Mucosa of rectum (tissue), 2 donors: ENCODE data around the gene ARMC9.
A peak's percentile ranks its signal among the peaks of the same experiment; 100 is the strongest.

Source experiments
- H3K27ac ChIP-seq, 2 donors: one replicate each; pipeline ENCODE4 v1.7.0; 2013; ENCODE audit warnings: inconsistent platforms in 2 of 2, low read depth in 2 of 2, low read length in 2 of 2
- H3K27me3 ChIP-seq, 2 donors: one replicate each; pipeline ENCODE4 v1.7.0; 2013; ENCODE audit warnings: low read length in 2 of 2; ENCODE audit not compliant: control insufficient read depth in 2 of 2, insufficient read depth in 2 of 2
- H3K36me3 ChIP-seq, 2 donors: one replicate each; pipeline ENCODE4 v1.7.0; 2013; ENCODE audit warnings: low read length in 2 of 2; ENCODE audit not compliant: control insufficient read depth in 2 of 2, insufficient read depth in 2 of 2
- H3K4me1 ChIP-seq, 2 donors: one replicate each; pipeline ENCODE4 v1.7.0; 2013; ENCODE audit warnings: low read length in 2 of 2, mild to moderate bottlenecking in 1 of 2; ENCODE audit not compliant: control insufficient read depth in 2 of 2, insufficient read depth in 2 of 2
- H3K4me3 ChIP-seq, 2 donors: one replicate each; pipeline ENCODE4 v1.7.0; 2013; ENCODE audit warnings: low read length in 2 of 2
- H3K9ac ChIP-seq, 2 donors: one replicate each; pipeline ENCODE4 v1.7.0; 2013; ENCODE audit warnings: low read length in 2 of 2, low read depth in 1 of 2, mild to moderate bottlenecking in 1 of 2
- H3K9me3 ChIP-seq, 2 donors: one replicate each; pipeline ENCODE4 v1.7.0; 2013; ENCODE audit warnings: low read length in 2 of 2; ENCODE audit not compliant: control insufficient read depth in 2 of 2
- donor health status: healthy.
- donor health status: Normal muscosa, but diverticular disease.

Gene ARMC9

DNA sequence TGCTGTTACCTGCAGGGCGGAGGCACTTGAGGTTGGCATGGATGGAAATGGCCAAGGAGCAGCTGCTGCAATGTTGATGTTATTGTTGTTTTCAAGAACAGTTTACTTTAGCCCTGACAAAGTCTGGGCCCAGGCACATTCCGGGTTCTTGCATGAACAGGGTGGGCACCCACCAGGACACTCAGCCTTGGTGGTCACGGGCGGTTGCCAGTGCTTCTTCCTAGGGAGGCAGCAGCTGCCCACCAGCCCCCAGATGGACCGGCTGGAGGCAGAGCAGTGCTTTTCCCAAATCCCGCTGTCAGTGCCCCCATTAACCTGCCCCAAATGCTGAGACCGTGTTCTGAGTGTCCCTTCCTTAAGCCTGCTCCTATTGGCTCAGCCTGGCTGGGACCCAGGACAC lies 158.6 kb downstream of the ARMC9 start:
- H3K27me3 ChIP-seq, result no peaks in the 10 kb centered on the region
- H3K9ac ChIP-seq, result no peak overlapping the region
- no peak overlapping the region for H3K4me3 ChIP-seq
- no peak overlapping the region for H3K27ac ChIP-seq
- H3K36me3 ChIP-seq, result no peaks in the 10 kb centered on the region
- no peaks in the 10 kb centered on the region for H3K4me1 ChIP-seq
- H3K9me3 ChIP-seq, result no peaks in the 10 kb centered on the region

- H3K4me1 ChIP-seq, result peaks cover 0 to 2% of the 10 kb centered on the region in 2 donors
- H3K4me3 ChIP-seq, result no peak overlapping the region
- H3K27ac ChIP-seq, result no peak overlapping the region
- H3K36me3 ChIP-seq, result no peaks in the 10 kb centered on the region
- H3K9me3 ChIP-seq, result no peaks in the 10 kb centered on the region
- no peak overlapping the region for H3K9ac ChIP-seq
- no peaks in the 10 kb centered on the region for H3K27me3 ChIP-seq
These were observed 159.5 kb downstream of the ARMC9 start for GRCh38 chr2:231357931-231358330.

- Histone ChIP-seq H3K27ac (no peak overlapping the region), H3K36me3 (peaks cover 0 to 2% of the 10 kb centered on the region in 2 donors), H3K27me3 (no peaks in the 10 kb centered on the region)
These were observed 161.0 kb downstream of the ARMC9 start for GRCh38 chr2:231359441-231359840.

GRCh38 chr2:231359948-231360347 lies 161.5 kb downstream of the ARMC9 start:
- Histone ChIP-seq H3K27me3 (no peaks in the 10 kb centered on the region), H3K9ac (no peak overlapping the region), H3K4me3 (no peak overlapping the region), H3K27ac (no peak overlapping the region), H3K9me3 (no peaks in the 10 kb centered on the region), H3K4me1 (peaks cover 3 to 6% of the 10 kb centered on the region in 2 donors), H3K36me3 (peaks cover 0 to 2% of the 10 kb centered on the region in 2 donors)

More at GRCh38 chr2:231359441-231359840, 161.0 kb downstream of the ARMC9 start:
- H3K4me1 ChIP-seq, result peaks cover 0 to 4% of the 10 kb centered on the region in 2 donors
- no peak overlapping the region for H3K9ac ChIP-seq
- no peak overlapping the region for H3K4me3 ChIP-seq
- no peaks in the 10 kb centered on the region for H3K9me3 ChIP-seq

- Histone ChIP-seq H3K9ac (no peak overlapping the region), H3K27me3 (no peaks in the 10 kb centered on the region), H3K4me3 (no peak overlapping the region), H3K9me3 (no peaks in the 10 kb centered on the region), H3K27ac (no peak overlapping the region), H3K36me3 (peaks cover 0 to 2% of the 10 kb centered on the region in 2 donors), H3K4me1 (peaks cover 4 to 8% of the 10 kb centered on the region in 2 donors)
These were observed 162.0 kb downstream of the ARMC9 start for GRCh38 chr2:231360401-231360800.

DNA sequence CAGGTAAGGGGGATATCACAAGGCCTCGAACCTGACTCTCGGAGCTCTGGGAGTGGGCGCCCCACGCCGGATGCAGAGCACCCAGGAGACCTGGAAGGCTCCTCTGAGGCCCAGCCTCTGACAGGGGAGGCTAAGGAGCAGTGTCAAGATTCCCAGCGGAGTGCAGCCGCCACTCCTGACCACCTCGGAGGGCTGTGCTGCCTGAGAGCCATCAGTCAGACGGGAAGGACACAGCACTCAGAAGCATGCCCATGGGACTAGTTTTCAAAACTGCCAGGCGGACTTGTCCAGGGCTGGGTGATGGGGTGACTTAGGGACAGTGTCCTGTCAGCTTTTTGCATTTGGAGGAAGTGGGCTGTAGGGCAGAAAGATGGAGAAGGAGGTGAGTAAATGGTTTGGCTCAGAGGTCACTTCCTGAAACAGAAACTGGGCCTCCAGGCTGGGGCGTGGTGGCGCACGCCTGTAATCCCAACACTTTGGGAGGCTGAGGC lies 162.5 kb downstream of the ARMC9 start:
- H3K27me3 ChIP-seq, result no peaks in the 10 kb centered on the region
- no peak overlapping the region for H3K9ac ChIP-seq
- H3K27ac ChIP-seq, result no peak overlapping the region

DNA sequence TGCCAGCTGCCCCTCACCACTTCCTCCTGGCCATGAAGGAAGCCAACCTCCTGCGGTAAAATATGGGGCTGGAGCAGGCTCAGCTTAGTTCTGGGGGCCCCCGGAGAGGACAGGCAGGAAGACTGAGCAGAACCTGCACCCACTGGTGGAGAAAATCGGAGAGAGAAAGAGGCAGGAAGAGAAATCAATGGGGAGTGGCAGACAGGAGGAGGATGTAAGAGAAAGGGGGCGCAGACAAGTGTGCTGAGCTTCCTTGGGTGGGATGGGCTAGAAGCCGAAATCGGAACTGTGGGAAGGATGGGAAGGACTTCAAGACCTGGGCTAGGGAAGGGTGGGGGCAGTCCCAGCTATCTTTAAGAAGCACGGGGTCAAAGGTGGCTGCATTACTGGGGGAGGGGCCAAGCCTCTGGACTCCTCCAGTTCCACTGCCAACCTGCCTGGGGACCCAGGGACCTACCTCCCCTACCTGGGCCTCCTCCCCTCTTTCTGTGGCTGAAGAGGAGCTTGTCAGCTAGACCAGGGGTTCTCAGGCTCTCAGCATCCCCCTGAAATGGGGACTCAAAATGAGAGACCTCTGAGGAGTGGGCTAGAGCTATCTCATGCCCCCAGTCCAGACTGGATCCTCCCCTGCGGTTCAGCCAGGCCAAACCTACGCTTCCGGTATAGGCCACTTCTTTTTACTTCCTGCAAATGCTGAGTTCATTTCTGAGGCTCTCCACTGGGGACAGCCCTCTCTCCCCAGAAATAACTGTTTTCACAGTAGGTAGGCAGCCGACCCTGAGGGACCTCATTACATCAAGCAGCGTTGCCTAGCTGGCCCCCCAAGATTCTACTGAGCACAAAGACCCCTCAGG lies 163.5 kb downstream of the ARMC9 start:
- no peaks in the 10 kb centered on the region for H3K27me3 ChIP-seq
- peaks cover 4 to 12% of the 10 kb centered on the region in 2 donors for H3K4me1 ChIP-seq
- H3K4me3 ChIP-seq, result no peak overlapping the region
- no peaks in the 10 kb centered on the region for H3K9me3 ChIP-seq
- peak overlapping the region; percentile 31 to 32 for H3K9ac ChIP-seq
- peaks cover 0 to 2% of the 10 kb centered on the region in 2 donors for H3K36me3 ChIP-seq
- H3K27ac ChIP-seq, result peak overlapping the region; percentile 7 to 49

More for the DNA sequence above, 162.5 kb downstream of the ARMC9 start:
- Histone ChIP-seq H3K36me3 (peaks cover 0 to 2% of the 10 kb centered on the region in 2 donors), H3K9me3 (no peaks in the 10 kb centered on the region), H3K4me1 (peaks cover 4 to 12% of the 10 kb centered on the region in 2 donors), H3K4me3 (no peak overlapping the region)

DNA sequence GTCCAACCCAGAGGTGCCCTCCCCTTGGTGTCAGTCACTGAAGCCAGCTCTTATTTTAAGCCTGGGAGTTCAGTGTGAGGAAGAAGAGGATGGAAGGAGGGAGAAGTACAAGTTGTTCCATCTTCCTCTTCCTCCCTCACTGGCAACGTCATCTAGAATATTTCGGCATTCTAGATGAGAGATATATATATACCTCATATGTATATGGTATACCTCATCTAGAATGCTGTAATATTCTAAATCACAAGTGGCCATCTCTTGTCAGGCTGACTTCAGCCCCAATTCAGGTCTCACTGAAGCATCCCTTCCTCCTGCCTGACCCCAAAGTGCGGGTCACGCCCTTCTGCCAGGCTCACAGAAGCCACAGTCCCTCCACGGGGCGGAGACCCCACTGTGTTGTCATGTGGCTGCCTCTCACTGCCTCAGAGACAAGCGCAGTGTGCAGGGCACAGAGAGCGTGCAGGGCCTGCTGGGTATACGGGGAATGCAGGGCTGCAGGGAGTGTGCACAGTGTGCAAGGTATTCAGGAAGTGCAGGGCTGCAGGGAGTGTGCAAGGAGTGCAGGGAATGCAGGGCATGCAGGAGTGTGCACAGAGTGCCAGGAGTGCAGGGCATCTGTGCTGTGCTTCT lies 164.2 kb downstream of the ARMC9 start:
- Histone ChIP-seq H3K9ac (no peak overlapping the region), H3K27me3 (no peaks in the 10 kb centered on the region), H3K36me3 (peaks cover 0 to 2% of the 10 kb centered on the region in 2 donors), H3K4me1 (peaks cover 4 to 12% of the 10 kb centered on the region in 2 donors), H3K9me3 (no peaks in the 10 kb centered on the region), H3K27ac (peak overlapping the region; percentile 23 to 49), H3K4me3 (no peak overlapping the region)

DNA sequence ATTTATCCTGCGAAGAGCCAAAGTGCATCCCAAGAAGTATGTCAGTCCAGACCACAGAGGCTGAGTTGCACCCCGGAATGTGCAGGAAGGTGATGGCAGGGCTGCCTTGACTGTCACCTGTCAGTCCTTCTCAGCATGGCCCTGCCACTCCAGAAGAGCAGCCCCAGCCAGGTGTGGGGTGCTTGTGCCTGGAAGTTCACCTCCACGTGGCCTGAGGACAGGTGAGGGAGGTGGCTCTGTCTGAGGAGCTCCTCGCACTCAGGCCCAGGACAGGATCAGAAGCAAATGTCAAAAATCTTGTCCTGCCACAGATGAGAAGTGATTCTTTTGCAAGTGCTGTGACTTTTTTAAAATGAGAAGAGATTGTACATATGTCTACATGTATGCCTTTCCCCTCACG lies 165.6 kb downstream of the ARMC9 start:
- Histone ChIP-seq H3K9ac (no peak overlapping the region), H3K9me3 (no peaks in the 10 kb centered on the region), H3K4me1 (peaks cover 4 to 12% of the 10 kb centered on the region in 2 donors), H3K36me3 (peaks cover 0 to 2% of the 10 kb centered on the region in 2 donors), H3K4me3 (no peak overlapping the region), H3K27ac (no peak overlapping the region), H3K27me3 (no peaks in the 10 kb centered on the region)
